RWPE2 (cell line): Measurements from ENCODE around the gene PYHIN1.

Experiments
- ATAC-seq: fragments of 200-7000 bp; cut with Tn5 transposase; 3 replicates; pipeline ENCODE4 v1.9.1; 2021; ENCODE audit warnings: low read depth
- DNase-seq: peaks from one replicate; pipeline ENCODE4 v3.0.0-alpha.2; 2020; ENCODE audit warnings: low spot score
- H3K27ac ChIP-seq: fragments of 450-650 bp; 2 replicates; pipeline ENCODE4 v1.5.1; 2017; ENCODE audit warnings: mild to moderate bottlenecking; ENCODE audit not compliant: poor library complexity, severe bottlenecking
- H3K27me3 ChIP-seq: fragments of 250-450 bp; sonication (Bioruptor Pico); 2 replicates; pipeline ENCODE4 v1.5.1; 2021; ENCODE audit warnings: mild to moderate bottlenecking, moderate library complexity; ENCODE audit not compliant: insufficient read depth, poor library complexity, severe bottlenecking
- H3K36me3 ChIP-seq: fragments of 250-450 bp; sonication (Bioruptor Pico); 2 replicates; pipeline ENCODE4 v1.5.1; 2020; ENCODE audit warnings: low read depth, mild to moderate bottlenecking, moderate library complexity
- H3K4me1 ChIP-seq: fragments of 250-450 bp; sonication (Bioruptor Pico); 2 replicates; pipeline ENCODE4 v1.5.1; 2021; ENCODE audit warnings: mild to moderate bottlenecking, moderate library complexity; ENCODE audit not compliant: insufficient read depth, poor library complexity, severe bottlenecking
- H3K4me3 ChIP-seq: fragments of 250-450 bp; sonication (Bioruptor Pico); 2 replicates; pipeline ENCODE4 v1.5.1; 2021; ENCODE audit warnings: mild to moderate bottlenecking, moderate library complexity; ENCODE audit not compliant: severe bottlenecking
- H3K9me3 ChIP-seq: fragments of 250-450 bp; sonication (Bioruptor Pico); 2 replicates; pipeline ENCODE4 v1.5.1; 2021; ENCODE audit warnings: mild to moderate bottlenecking, moderate library complexity; ENCODE audit not compliant: severe bottlenecking
- CTCF ChIP-seq: fragments of 450-650 bp; IDR thresholded peaks from one replicate; pipeline ENCODE4 v1.5.1; 2017; ENCODE audit warnings: mild to moderate bottlenecking, moderate library complexity; ENCODE audit not compliant: poor library complexity, severe bottlenecking

PYHIN1 gene

DNA sequence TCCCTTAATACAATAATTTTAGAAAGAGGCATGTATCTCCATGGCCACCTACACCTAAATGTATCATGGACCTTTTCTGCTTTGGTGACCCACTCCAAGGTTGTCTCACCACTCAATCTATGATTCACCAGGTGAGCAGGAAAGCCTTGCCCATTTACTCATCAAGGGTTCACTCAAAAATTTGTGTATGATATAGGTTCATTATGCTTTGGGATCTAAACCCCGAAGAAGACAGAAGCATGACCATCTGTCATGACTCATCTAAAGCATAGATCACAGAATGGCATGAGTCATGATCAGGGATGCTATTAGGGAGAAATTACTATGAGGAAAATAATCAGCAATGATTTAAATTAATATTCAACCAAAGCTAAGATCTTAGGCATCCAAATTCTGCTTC is 38.5 kb downstream of the PYHIN1 start:
- Histone ChIP-seq H3K27me3 (no peaks in the 10 kb centered on the region), H3K36me3 (no peaks in the 10 kb centered on the region), H3K9me3 (no peaks in the 10 kb centered on the region), H3K4me1 (peaks cover 8% of the 10 kb centered on the region), H3K27ac (peak overlapping the region; percentile 21), H3K4me3 (no peak overlapping the region)
- peak; percentile 89 for ATAC-seq
- no peak for TF ChIP-seq CTCF
- no peak for DNase-seq

DNA sequence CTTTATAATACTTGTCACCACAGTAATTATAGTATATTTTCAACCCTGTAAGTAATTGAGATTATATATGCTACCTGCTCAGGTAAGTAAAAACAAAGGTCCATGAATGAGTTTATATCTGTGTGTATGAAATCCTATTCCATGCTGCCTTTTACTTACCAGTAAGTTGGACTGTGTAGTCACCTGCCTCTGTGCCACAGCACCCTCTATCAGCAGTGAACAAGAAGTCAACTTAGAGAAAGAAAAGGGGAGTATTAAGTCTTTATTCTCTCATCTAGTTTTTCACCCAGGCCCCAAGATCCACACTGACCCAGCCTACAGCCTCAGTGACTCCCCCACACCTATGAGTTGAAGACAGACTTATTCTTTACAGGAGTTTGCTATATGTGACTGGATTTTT is 41.5 kb downstream of the PYHIN1 start:
- Histone ChIP-seq H3K36me3 (no peaks in the 10 kb centered on the region), H3K4me3 (no peak overlapping the region), H3K27ac (no peak overlapping the region), H3K4me1 (peaks cover 8% of the 10 kb centered on the region), H3K27me3 (no peaks in the 10 kb centered on the region), H3K9me3 (no peaks in the 10 kb centered on the region)
- ATAC-seq, result peak; percentile 37; the same call in 1 of the 3 replicates
- peak; percentile 37 for TF ChIP-seq CTCF
- DNase-seq, result no peak

DNA sequence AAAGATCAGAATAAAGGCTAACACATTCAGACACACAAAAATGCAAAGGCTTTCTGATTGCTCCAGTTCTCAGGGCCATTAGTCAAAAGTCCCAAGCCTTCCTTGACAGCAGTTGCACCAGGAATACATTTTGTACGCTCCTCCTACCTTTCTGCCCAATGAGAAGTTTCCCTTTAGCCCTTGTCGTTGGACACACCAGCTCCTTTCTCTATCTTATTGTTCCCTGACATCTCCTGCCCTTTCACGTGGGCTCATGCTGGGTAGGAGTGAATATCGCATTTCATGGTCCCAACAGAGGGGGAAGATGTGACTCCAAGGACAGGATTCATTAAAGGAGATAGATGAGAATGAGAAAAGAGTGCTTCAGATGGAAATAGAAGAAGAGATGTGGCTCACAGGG is 44.9 kb downstream of the PYHIN1 start:
- H3K27me3 ChIP-seq, result no peaks in the 10 kb centered on the region
- no peak for DNase-seq
- no peak for TF ChIP-seq CTCF
- no peaks in the 10 kb centered on the region for H3K36me3 ChIP-seq
- no peak overlapping the region for H3K4me3 ChIP-seq
- no peaks in the 10 kb centered on the region for H3K9me3 ChIP-seq
- no peaks in the 10 kb centered on the region for H3K4me1 ChIP-seq
- H3K27ac ChIP-seq, result no peak overlapping the region
- ATAC-seq, result no peak

GRCh38 chr1:158978730-158979129 is 47.4 kb downstream of the PYHIN1 start:
- ATAC-seq (no peak), DNase-seq (no peak)

More at GRCh38 chr1:158978730-158979129, 47.4 kb downstream of the PYHIN1 start:
- H3K4me1 ChIP-seq, result no peaks in the 10 kb centered on the region
- no peaks in the 10 kb centered on the region for H3K36me3 ChIP-seq
- H3K4me3 ChIP-seq, result no peak overlapping the region
- H3K9me3 ChIP-seq, result no peaks in the 10 kb centered on the region
- TF ChIP-seq CTCF, result no peak
- H3K27ac ChIP-seq, result no peak overlapping the region
- H3K27me3 ChIP-seq, result no peaks in the 10 kb centered on the region
